Right atrium auricular region (tissue), 2 donors: ENCODE measurements around the gene HNRNPM. TPM values are rescaled to one million over a fixed set of nuclear protein-coding genes. Genes with fewer than 3 reads are reported as not detected.
A peak's percentile ranks its signal among the peaks of the same experiment; 100 is the strongest.

Experiments used
- DNase-seq: peaks from one replicate; pipeline ENCODE4 v3.0.0-alpha.2; 2019; ENCODE audit warnings: low spot score
- H3K27ac ChIP-seq, 2 donors: fragments of 200-600 bp; sonication (generic); 1 replicate in 1 of 2; 2 replicates in 1 of 2; pipeline ENCODE4 v1.5.1; 2016 to 2019
- H3K27me3 ChIP-seq, 2 donors: fragments of 200-600 bp; sonication (generic); one replicate each; pipeline versions ENCODE4 v1.5.1 to v1.6.0; 2017 to 2019
- H3K36me3 ChIP-seq: fragments of 200-600 bp; sonication (generic); one replicate; pipeline ENCODE4 v1.5.1; 2016
- H3K4me1 ChIP-seq, 2 donors: fragments of 200-600 bp; sonication (generic); one replicate each; pipeline versions ENCODE4 v1.5.1 to v1.6.0; 2017 to 2019
- H3K4me3 ChIP-seq, 2 donors: fragments of 200-600 bp; sonication (generic); 1 replicate in 1 of 2; 2 replicates in 1 of 2; pipeline ENCODE4 v1.5.1; 2017 to 2019; ENCODE audit warnings: mild to moderate bottlenecking in 1 of 2, moderate library complexity in 1 of 2
- H3K9me3 ChIP-seq, 2 donors: fragments of 200-600 bp; sonication (generic); one replicate each; pipeline ENCODE4 v1.5.1; 2019
- total RNA-seq, 2 donors: library from RNA; depleted of rRNA; stranded (reverse); fragments of >200 nt; gene quantifications; one replicate each; pipeline ENCODE4 v1.1.0, GENCODE V29; 2016
- TF ChIP-seq, protein P1 (sequence below), 2 donors: fragments of 200-600 bp; sonication (generic); IDR thresholded peaks; one replicate each; pipeline ENCODE4 v1.5.1; 2019; ENCODE audit warnings: antibody characterized with exemption in 2 of 2

Gene HNRNPM
- total RNA-seq, 2 donors from 2014 or later = 51.0 to 76.5 TPM

DNA sequence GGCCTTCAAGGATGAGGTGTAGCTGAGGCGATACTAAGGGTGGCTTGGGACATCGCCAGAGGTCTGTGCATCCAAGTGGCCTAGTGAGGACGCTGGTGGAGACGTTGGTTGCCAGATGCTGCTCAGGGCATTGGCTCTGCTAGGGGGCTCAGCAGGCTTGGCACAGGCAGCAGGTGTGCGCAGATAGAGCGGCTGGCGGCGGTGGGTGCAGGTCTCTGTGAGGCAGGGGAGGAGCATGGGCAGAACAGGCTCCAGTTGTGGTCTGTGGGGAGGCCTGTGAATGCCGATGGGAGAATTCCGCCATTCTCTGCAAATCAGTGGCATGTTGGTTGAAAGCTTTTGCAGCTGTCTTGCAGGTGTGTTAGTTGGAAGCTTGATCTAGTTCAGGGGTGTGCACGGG lies 36.4 kb downstream of the HNRNPM start:
- no peak overlapping the region for H3K27ac ChIP-seq
- H3K36me3 ChIP-seq = peaks cover 55% of the 10 kb centered on the region
- no peak for DNase-seq
- H3K9me3 ChIP-seq = no peaks in the 10 kb centered on the region
- H3K27me3 ChIP-seq = no peaks in the 10 kb centered on the region
- H3K4me1 ChIP-seq = peaks cover 2 to 52% of the 10 kb centered on the region in 2 donors
- no peak overlapping the region for H3K4me3 ChIP-seq
- TF ChIP-seq, protein P1, sequence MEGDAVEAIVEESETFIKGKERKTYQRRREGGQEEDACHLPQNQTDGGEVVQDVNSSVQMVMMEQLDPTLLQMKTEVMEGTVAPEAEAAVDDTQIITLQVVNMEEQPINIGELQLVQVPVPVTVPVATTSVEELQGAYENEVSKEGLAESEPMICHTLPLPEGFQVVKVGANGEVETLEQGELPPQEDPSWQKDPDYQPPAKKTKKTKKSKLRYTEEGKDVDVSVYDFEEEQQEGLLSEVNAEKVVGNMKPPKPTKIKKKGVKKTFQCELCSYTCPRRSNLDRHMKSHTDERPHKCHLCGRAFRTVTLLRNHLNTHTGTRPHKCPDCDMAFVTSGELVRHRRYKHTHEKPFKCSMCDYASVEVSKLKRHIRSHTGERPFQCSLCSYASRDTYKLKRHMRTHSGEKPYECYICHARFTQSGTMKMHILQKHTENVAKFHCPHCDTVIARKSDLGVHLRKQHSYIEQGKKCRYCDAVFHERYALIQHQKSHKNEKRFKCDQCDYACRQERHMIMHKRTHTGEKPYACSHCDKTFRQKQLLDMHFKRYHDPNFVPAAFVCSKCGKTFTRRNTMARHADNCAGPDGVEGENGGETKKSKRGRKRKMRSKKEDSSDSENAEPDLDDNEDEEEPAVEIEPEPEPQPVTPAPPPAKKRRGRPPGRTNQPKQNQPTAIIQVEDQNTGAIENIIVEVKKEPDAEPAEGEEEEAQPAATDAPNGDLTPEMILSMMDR (IDR thresholded peaks at IDR 0.05) = no peak

DNA sequence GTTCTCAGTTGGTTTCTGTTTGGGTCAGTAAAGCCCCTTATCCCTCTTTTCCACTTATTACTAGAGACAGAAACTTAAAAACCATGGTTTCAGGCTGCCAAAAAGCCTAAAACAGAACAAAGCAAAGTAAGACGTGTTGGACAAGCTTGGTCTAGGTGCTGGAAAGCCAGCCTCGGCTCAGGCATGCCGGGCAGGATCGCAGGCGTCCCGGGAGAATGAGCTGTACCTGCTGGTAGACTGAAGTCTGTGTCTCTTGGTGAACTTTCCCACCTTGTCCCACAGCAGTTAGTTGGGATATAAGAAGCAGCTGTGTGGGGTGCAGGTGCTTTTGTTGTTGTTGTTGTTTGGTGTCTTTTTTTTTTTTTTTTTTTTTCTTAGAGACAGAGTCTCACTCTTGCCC lies 36.8 kb downstream of the HNRNPM start:
- TF ChIP-seq, protein P1 (IDR thresholded peaks at IDR 0.05) = no peak
- peaks cover 55% of the 10 kb centered on the region for H3K36me3 ChIP-seq
- no peak for DNase-seq
- no peaks in the 10 kb centered on the region for H3K9me3 ChIP-seq
- H3K4me1 ChIP-seq = peaks cover 2 to 48% of the 10 kb centered on the region in 2 donors
- H3K27me3 ChIP-seq = no peaks in the 10 kb centered on the region
- H3K27ac ChIP-seq = no peak overlapping the region
- no peak overlapping the region for H3K4me3 ChIP-seq

DNA sequence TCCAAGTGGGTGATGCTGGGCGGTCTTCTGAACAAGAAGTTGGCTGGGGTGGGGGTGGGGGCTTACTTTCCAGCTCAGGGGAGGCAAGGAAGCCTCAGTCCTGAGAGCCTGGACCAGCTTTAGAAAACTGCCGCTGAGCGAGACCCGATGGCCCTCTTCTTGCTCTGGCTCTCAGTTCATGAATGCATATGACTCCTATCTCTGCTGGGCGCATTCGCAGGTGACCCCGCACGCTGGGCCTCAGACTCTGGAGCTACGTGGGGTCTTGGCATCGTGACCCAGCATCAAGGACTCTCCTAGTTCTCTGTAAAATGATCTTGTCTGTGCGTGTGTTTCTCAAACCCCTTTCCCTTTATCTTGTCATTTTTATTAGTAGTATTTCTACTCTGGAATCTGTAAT lies 37.9 kb downstream of the HNRNPM start:
- no peak overlapping the region for H3K4me3 ChIP-seq
- H3K4me1 ChIP-seq = peaks cover 2 to 44% of the 10 kb centered on the region in 2 donors
- no peak for DNase-seq
- H3K36me3 ChIP-seq = peaks cover 61% of the 10 kb centered on the region
- H3K27ac ChIP-seq = no peak overlapping the region
- no peaks in the 10 kb centered on the region for H3K27me3 ChIP-seq
- no peaks in the 10 kb centered on the region for H3K9me3 ChIP-seq
- TF ChIP-seq, protein P1 (IDR thresholded peaks at IDR 0.05) = no peak

DNA sequence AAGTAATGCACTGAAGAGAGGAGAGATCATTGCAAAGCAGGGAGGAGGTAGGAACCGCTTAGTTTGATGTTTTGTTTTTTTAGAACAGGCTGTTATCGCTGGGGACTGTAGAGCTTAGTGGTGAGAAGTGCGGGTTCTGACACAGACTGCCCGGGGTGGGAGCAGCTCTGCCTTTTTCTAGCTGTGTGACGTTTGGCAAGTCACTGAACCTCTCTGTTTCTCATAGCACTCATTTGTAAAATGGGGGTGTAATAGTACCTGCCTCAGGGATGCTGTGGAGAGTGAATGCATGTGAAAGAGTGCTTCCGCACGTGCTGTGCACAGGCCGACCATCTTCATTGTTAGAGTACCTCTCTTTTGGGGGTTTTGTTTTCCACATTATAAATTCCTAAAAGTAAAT lies 38.4 kb downstream of the HNRNPM start:
- Histone ChIP-seq H3K27ac (no peak overlapping the region), H3K36me3 (peaks cover 66% of the 10 kb centered on the region), H3K27me3 (no peaks in the 10 kb centered on the region), H3K4me3 (no peak overlapping the region), H3K9me3 (no peaks in the 10 kb centered on the region), H3K4me1 (peaks cover 2 to 40% of the 10 kb centered on the region in 2 donors)
- DNase-seq = no peak
- TF ChIP-seq, protein P1 (IDR thresholded peaks at IDR 0.05) = no peak

DNA sequence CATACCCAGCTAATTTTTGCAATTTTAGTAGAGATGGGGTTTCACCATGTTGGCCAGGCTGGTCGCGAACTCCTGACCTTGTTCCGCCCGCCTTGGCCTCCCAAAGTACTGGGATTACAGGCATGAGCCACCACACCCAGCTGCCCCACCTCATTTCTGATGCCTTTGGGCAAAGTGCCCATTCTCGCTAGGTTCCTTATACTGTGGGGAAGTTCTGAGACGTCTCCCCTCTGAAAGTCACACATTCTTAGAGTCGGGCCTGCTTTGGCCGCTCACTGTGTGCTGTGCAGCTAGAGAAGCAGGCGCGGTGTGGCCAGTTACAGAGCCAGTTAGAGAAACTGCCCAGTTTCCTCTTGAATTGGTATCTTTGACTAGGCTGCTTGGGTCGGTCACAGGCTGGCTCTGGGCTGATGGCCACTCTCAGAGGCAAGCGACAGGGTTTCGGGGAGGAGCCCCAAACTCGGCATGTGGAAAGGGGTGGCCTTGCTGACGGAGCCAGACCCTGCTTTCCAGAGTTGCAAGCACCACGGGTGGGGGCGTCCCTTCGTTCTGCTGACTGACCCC lies 39.6 kb downstream of the HNRNPM start:
- peak; percentile 71 for DNase-seq
- no peak overlapping the region for H3K4me3 ChIP-seq
- TF ChIP-seq, protein P1 (IDR thresholded peaks at IDR 0.05) = no peak
- H3K27me3 ChIP-seq = no peaks in the 10 kb centered on the region
- H3K9me3 ChIP-seq = no peaks in the 10 kb centered on the region
- peaks cover 2 to 29% of the 10 kb centered on the region in 2 donors for H3K4me1 ChIP-seq
- H3K27ac ChIP-seq = no peak overlapping the region
- H3K36me3 ChIP-seq = peaks cover 78% of the 10 kb centered on the region
